Spleen (tissue), 11 donors: ENCODE data around the gene RACGAP1. TPM values are rescaled to one million over a fixed set of nuclear protein-coding genes. Genes with fewer than 3 reads are reported as not detected.

Experiments
- DNase-seq: peaks from one replicate; pipeline ENCODE4 v3.0.0-alpha.2; 2020
- H3K27ac ChIP-seq, 8 donors: fragments of 200-600 bp; sonication (generic) in 7 of 8; 1 replicate in 4 of 8; 2 replicates in 4 of 8; pipeline versions ENCODE4 v1.5.0 to v1.8.0; 2016 to 2021; ENCODE audit warnings: inconsistent platforms in 4 of 8, mild to moderate bottlenecking in 4 of 8, moderate library complexity in 1 of 8
- H3K27me3 ChIP-seq, 7 donors: fragments of 200-600 bp; sonication (generic) in 6 of 7; replicated peaks in 1 of 7; 1 replicate in 4 of 7; 2 replicates in 3 of 7; pipeline versions ENCODE4 v1.5.0 to v1.8.0; 2016 to 2021; ENCODE audit warnings: inconsistent platforms in 3 of 7, mild to moderate bottlenecking in 1 of 7
- H3K36me3 ChIP-seq, 6 donors: fragments of 200-600 bp; sonication (generic) in 5 of 6; 1 replicate in 4 of 6; 2 replicates in 2 of 6; pipeline versions ENCODE4 v1.5.0 to v1.8.0; 2016 to 2021; ENCODE audit warnings: inconsistent platforms in 2 of 6
- H3K4me1 ChIP-seq, 6 donors: fragments of 200-600 bp; sonication (generic) in 5 of 6; 1 replicate in 3 of 6; 2 replicates in 3 of 6; pipeline versions ENCODE4 v1.5.0 to v1.8.0; 2016 to 2021; ENCODE audit warnings: inconsistent platforms in 3 of 6
- H3K4me3 ChIP-seq, 8 donors: fragments of 200-600 bp; sonication (generic) in 7 of 8; 1 replicate in 4 of 8; 2 replicates in 4 of 8; pipeline versions ENCODE4 v1.5.0 to v1.8.0; 2016 to 2021; ENCODE audit warnings: inconsistent platforms in 4 of 8, mild to moderate bottlenecking in 4 of 8, moderate library complexity in 2 of 8
- H3K9me3 ChIP-seq, 8 donors: fragments of 200-600 bp; sonication (generic) in 7 of 8; 1 replicate in 4 of 8; 2 replicates in 4 of 8; pipeline versions ENCODE4 v1.5.0 to v1.8.0; 2016 to 2021; ENCODE audit warnings: inconsistent platforms in 4 of 8
- POLR2A ChIP-seq, 3 donors: fragments of 450-650 bp; IDR thresholded peaks; one replicate each; pipeline ENCODE4 v1.5.1; 2017; ENCODE audit warnings: antibody characterized with exemption in 3 of 3, mild to moderate bottlenecking in 1 of 3
- POLR2AphosphoS5 ChIP-seq, 3 donors: sonication (generic); formaldehyde crosslinking; IDR thresholded peaks; one replicate each; pipeline ENCODE4 v1.5.1; 2017; ENCODE audit warnings: antibody characterized with exemption in 3 of 3
- WGBS, 5 donors: extraction: QIAGEN DNeasy Blood & Tissue Kit in 3 of 5; methylation state at CpG; one replicate each; pipeline versions ENCODE4 v1.1.5 to v1.1.7; 2013 to 2018; 5-methylcytosine and 5-hydroxymethylcytosine counted together
- intact Hi-C: fragments of 100-400 bp; cut with DNase I; formaldehyde crosslinking; loops from one replicate; pipeline ENCODE4 v1.15.0; 2023; ENCODE audit warnings: low total_unique reads
- polyA plus RNA-seq, 3 donors: library from polyadenylated mRNA; stranded (reverse); fragments of 200-250 nt; gene quantifications; one replicate each; pipeline ENCODE4 v1.2.1, GENCODE V29; 2013
- total RNA-seq, 7 donors: library from RNA; depleted of rRNA in 3 of 7; stranded (reverse); fragments of >200 nt in 3 of 7; fragmentation: NEBNext Ultra II Directional in 4 of 7; extraction: Animal tissue kit (Norgen Biotek cat#: 25700) in 4 of 7; gene quantifications; one replicate each; pipeline versions ENCODE4 v1.1.0 to v1.2.1, GENCODE V29; 2016 to 2021
- TF ChIP-seq, protein P1 (sequence below), 11 experiments: fragments of 200-600 bp in 7 of 11; fragments of 450-650 bp in 4 of 11; sonication (generic) in 4 of 11; IDR thresholded peaks in 8 of 11; conservative IDR thresholded peaks in 3 of 11; 1 replicate in 7 of 11; 2 replicates in 4 of 11; pipeline versions ENCODE4 v1.4.0 to v1.8.0; 2016 to 2021; ENCODE audit warnings: antibody characterized with exemption in 11 of 11, inconsistent platforms in 4 of 11, mild to moderate bottlenecking in 1 of 11
- donor health status: healthy with polysubstance abuse.
- donor health status: DM: no; HTN: no; CAD: no; lungs with moderate emphysema.
- donor health status: DM: no; HTN: no; CAD: no.
- donor health status: Bipolar disorder and iron deficiency.
- donor health status: healthy.
- donor health status: DM: no; HTN: no; CAD: no.
- donor health status: DM: yes; HTN: yes; CAD: no.

Gene RACGAP1
- total and polyA plus RNA-seq, 10 donors, result 3.4 to 21.1 (median 9.4) TPM

DNA sequence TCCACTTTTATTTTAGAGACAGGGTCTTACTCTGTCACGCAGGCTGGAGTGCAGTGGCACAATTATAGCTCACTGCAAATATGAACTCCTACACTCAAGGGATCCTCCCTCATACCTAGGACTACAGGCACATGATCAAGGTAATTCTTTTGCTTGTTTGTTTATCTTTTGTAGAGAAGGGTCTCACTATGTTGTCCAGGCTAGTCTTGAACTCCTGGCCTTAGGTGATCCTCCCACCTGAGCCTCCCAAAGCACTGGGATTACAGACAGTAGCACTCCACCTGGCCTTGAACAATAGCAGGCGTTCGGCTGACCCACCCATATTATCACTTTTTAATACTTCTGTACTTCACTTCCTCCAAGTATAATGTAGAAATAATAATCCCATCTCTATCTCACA lies 1.4 kb upstream of the RACGAP1 start:
- H3K36me3 ChIP-seq, result no peaks in the 10 kb centered on the region
- peak; percentile 5 for DNase-seq
- WGBS, 5 donors, result 76 to 91% (median 89%) methylated on average over 3 of the region's 3 CpGs
- peaks cover 0 to 24% (median 0%) of the 10 kb centered on the region in 7 donors for H3K27me3 ChIP-seq
- TF ChIP-seq POLR2A (IDR thresholded peaks at IDR 0.05), result no peak
- no peak overlapping the region for H3K4me3 ChIP-seq
- no peaks in the 10 kb centered on the region for H3K9me3 ChIP-seq
- H3K4me1 ChIP-seq, result peaks cover 0 to 29% (median 18%) of the 10 kb centered on the region in 6 donors
- H3K27ac ChIP-seq, result no peak overlapping the region
- intact Hi-C loops, result no loop called here

- no peaks in the 10 kb centered on the region for H3K9me3 ChIP-seq
- peak overlapping the region in 7 of 8 donors; percentile 36 to 86 (median 71) for H3K27ac ChIP-seq
- no peaks in the 10 kb centered on the region for H3K36me3 ChIP-seq
- peaks cover 0 to 24% (median 0%) of the 10 kb centered on the region in 7 donors for H3K27me3 ChIP-seq
- WGBS, 5 donors, result 4 to 7% (median 4%) methylated on average over 12 to 16 of the region's 16 CpGs
- intact Hi-C loops, result no loop called here
- peaks cover 0 to 29% (median 18%) of the 10 kb centered on the region in 6 donors for H3K4me1 ChIP-seq
- DNase-seq, result no peak
- peak overlapping the region; percentile 59 to 79 (median 68) for H3K4me3 ChIP-seq
- TF ChIP-seq, protein P1, sequence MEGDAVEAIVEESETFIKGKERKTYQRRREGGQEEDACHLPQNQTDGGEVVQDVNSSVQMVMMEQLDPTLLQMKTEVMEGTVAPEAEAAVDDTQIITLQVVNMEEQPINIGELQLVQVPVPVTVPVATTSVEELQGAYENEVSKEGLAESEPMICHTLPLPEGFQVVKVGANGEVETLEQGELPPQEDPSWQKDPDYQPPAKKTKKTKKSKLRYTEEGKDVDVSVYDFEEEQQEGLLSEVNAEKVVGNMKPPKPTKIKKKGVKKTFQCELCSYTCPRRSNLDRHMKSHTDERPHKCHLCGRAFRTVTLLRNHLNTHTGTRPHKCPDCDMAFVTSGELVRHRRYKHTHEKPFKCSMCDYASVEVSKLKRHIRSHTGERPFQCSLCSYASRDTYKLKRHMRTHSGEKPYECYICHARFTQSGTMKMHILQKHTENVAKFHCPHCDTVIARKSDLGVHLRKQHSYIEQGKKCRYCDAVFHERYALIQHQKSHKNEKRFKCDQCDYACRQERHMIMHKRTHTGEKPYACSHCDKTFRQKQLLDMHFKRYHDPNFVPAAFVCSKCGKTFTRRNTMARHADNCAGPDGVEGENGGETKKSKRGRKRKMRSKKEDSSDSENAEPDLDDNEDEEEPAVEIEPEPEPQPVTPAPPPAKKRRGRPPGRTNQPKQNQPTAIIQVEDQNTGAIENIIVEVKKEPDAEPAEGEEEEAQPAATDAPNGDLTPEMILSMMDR (IDR thresholded peaks at IDR 0.05 in 8 of 11, conservative IDR thresholded peaks at IDR 0.05 in 3 of 11), result no peak
- TF ChIP-seq POLR2A (IDR thresholded peaks at IDR 0.05), result no peak
- no peak for TF ChIP-seq POLR2AphosphoS5 (IDR thresholded peaks at IDR 0.05)
Measured at GRCh38 chr12:50024805-50025186, 498 bp downstream of the RACGAP1 start.

- peak overlapping the region in 5 of 8 donors; percentile 59 to 79 (median 68) for H3K4me3 ChIP-seq
- H3K27me3 ChIP-seq, result peaks cover 0 to 20% (median 0%) of the 10 kb centered on the region in 7 donors
- TF ChIP-seq POLR2AphosphoS5 (IDR thresholded peaks at IDR 0.05) (no peak), POLR2A (IDR thresholded peaks at IDR 0.05) (no peak)
- TF ChIP-seq, protein P1 (IDR thresholded peaks at IDR 0.05 in 8 of 11, conservative IDR thresholded peaks at IDR 0.05 in 3 of 11), result no peak
- H3K9me3 ChIP-seq, result no peaks in the 10 kb centered on the region
- H3K4me1 ChIP-seq, result peaks cover 0 to 29% (median 18%) of the 10 kb centered on the region in 6 donors
- DNase-seq, result no peak
- WGBS, 5 donors, result 75 to 86% (median 82%) methylated on average over 8 of the region's 8 CpGs
- H3K27ac ChIP-seq, result no peak overlapping the region
- H3K36me3 ChIP-seq, result no peaks in the 10 kb centered on the region
- intact Hi-C loops, result no loop called here
Measured at GRCh38 chr12:50024227-50024626, 1.1 kb downstream of the RACGAP1 start.

DNA sequence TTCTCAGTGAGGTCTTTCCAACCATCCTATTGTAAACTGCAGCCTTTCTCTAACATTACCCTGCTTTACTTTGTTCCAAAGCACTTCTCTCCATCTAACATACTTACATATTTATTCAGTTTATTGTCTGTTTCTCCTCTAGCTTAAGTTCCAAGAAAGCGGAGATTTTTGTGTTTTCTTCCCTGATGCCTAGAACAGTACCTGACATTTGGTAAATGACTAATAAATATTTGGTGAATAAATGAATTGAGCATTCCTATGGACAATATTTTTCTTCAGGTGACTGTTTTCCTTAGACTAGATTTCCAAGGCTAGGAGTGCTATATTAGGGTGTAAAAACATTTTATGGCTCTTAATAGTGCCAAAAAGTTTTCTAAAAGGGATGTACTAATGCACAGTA lies 2.4 kb downstream of the RACGAP1 start:
- intact Hi-C loops, result no loop called here
- Histone ChIP-seq H3K4me3 (no peak overlapping the region), H3K36me3 (no peaks in the 10 kb centered on the region), H3K27ac (no peak overlapping the region), H3K9me3 (no peaks in the 10 kb centered on the region), H3K27me3 (peaks cover 0 to 8% (median 0%) of the 10 kb centered on the region in 7 donors), H3K4me1 (peaks cover 0 to 36% (median 18%) of the 10 kb centered on the region in 6 donors)
- TF ChIP-seq POLR2A (IDR thresholded peaks at IDR 0.05), result no peak
- no peak for TF ChIP-seq POLR2AphosphoS5 (IDR thresholded peaks at IDR 0.05)
- TF ChIP-seq, protein P1 (IDR thresholded peaks at IDR 0.05 in 8 of 11, conservative IDR thresholded peaks at IDR 0.05 in 3 of 11), result no peak
- 98 to 99% (median 98%) methylated on average over 1 of the region's 1 CpG for WGBS, 5 donors
- no peak for DNase-seq
